SU-DHL-6 (cell line): Measurements from ENCODE around the gene APOB.

Experiments used
- H2AFZ ChIP-seq: fragments of 200-600 bp; sonication (generic); 2 replicates; pipeline ENCODE4 v1.6.1; 2014; ENCODE audit warnings: low read depth, mild to moderate bottlenecking, moderate library complexity, mixed read lengths, antibody characterized with exemption, low read length; ENCODE audit not compliant: severe bottlenecking
- H3F3A ChIP-seq: fragments of 200-600 bp; shearing (Covaris generic); 2 replicates; pipeline ENCODE4 v1.6.0; 2016; ENCODE audit warnings: antibody characterized with exemption, mild to moderate bottlenecking; ENCODE audit not compliant: insufficient read depth
- H3K27ac ChIP-seq: fragments of 200-600 bp; sonication (generic); 2 replicates; pipeline ENCODE4 v1.5.1; 2016; ENCODE audit warnings: low read depth, mild to moderate bottlenecking, low read length, moderate library complexity, mixed read lengths
- H3K27me3 ChIP-seq: fragments of 200-600 bp; sonication (generic), shearing (Covaris generic); 2 replicates; pipeline ENCODE4 v1.6.0; 2014; ENCODE audit warnings: mild to moderate bottlenecking, low read length
- H3K36me3 ChIP-seq: fragments of 200-600 bp; sonication (generic); 2 replicates; pipeline ENCODE4 v1.6.1; 2014; ENCODE audit warnings: mild to moderate bottlenecking, low read length, mixed read lengths
- H3K4me2 ChIP-seq: fragments of 300-600, 200-600 bp; shearing (Covaris generic), sonication (generic); 2 replicates; pipeline ENCODE4 v1.6.0; 2014; ENCODE audit warnings: low read length, low read depth, mild to moderate bottlenecking; ENCODE audit not compliant: poor library complexity, severe bottlenecking
- H3K4me3 ChIP-seq: fragments of 200-600 bp; sonication (generic); 2 replicates; pipeline ENCODE4 v1.5.1; 2014; ENCODE audit warnings: antibody characterized with exemption, low read length, mild to moderate bottlenecking, mixed read lengths; ENCODE audit not compliant: insufficient read depth, poor library complexity, severe bottlenecking
- H3K79me2 ChIP-seq: fragments of 200-600 bp; sonication (generic); 2 replicates; pipeline ENCODE4 v1.6.1; 2014; ENCODE audit warnings: mild to moderate bottlenecking, low read length, moderate library complexity; ENCODE audit not compliant: insufficient read depth
- H3K9ac ChIP-seq: fragments of 200-600 bp; sonication (generic); 2 replicates; pipeline ENCODE4 v1.7.0; 2014; ENCODE audit warnings: mild to moderate bottlenecking, low read length
- H3K9me2 ChIP-seq: fragments of 200-600 bp; sonication (generic); replicated peaks from 2 replicates; pipeline ENCODE4 v1.6.1; 2014; ENCODE audit warnings: low read length; ENCODE audit not compliant: insufficient read depth
- H3K9me3 ChIP-seq: fragments of 200-600 bp; sonication (generic); 2 replicates; pipeline ENCODE4 v1.6.1; 2014; ENCODE audit warnings: low read length, mixed read lengths; ENCODE audit not compliant: insufficient read depth
- H4K20me1 ChIP-seq: fragments of 200-600 bp; sonication (generic); 2 replicates; pipeline ENCODE4 v1.6.1; 2014; ENCODE audit warnings: low read depth, mild to moderate bottlenecking, antibody characterized with exemption, low read length, moderate library complexity, mixed read lengths
- EZH2phosphoT487 ChIP-seq: fragments of 200-600 bp; sonication (generic), shearing (Covaris generic); conservative IDR thresholded peaks from 2 replicates; pipeline ENCODE4 v1.6.1; 2018; ENCODE audit warnings: mild to moderate bottlenecking, antibody characterized with exemption, low read length, moderate library complexity, mixed read lengths
- TF ChIP-seq, protein P1 (sequence below): fragments of 200-600 bp; sonication (generic); IDR thresholded peaks from one replicate; pipeline ENCODE4 v1.5.1; 2017; ENCODE audit warnings: antibody characterized with exemption, mild to moderate bottlenecking, low read length, moderate library complexity; ENCODE audit not compliant: insufficient read depth, poor library complexity, severe bottlenecking

APOB gene

DNA sequence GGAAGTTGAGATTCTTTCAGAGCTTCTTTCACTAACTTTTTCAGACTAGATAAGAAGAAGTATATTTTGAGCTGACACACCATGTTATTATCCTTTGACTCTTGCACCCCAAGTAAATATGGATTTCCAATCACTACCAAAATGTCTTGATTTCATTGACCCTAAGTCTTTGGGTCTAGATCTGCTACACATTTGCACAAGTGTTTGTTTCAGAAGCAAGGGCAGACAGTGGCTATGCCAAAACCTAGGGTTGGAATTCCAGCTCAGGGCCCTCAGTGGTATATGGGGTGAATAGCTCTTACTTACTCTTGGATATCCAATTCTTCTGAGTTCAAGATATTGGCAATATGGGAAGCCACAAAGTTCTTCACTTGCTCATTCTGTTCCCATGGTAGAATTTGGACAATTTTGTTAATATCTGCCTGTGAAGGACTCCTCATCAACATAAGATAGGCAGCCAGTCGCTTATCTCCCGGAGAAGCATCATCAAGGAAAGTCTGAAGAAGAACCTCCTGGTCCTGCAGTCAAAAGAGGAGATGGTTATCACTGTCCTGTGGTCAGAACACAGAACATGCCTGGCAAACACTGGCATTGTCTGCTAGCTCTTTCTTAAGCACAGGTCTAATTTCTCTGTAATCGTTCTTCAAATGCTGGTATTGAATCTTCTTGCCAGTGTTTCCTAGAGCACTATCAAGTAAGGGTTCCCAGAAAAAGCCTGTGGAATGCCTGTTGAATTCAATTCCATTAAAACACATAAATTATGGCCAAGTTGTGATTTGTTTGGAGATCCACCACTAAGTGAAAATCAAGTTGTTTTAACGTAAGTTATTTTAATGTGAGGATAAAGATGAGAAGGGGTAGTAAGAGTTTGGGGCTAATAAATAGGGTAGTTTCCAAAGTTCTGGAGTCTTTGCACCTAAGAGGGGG lies 15.6 kb downstream of the APOB start:
- Histone ChIP-seq H3K79me2 (no peaks in the 10 kb centered on the region), H3K4me3 (no peak overlapping the region), H4K20me1 (no peaks in the 10 kb centered on the region), H3K9ac (no peak overlapping the region), H3F3A (no peaks in the 10 kb centered on the region), H3K9me3 (no peaks in the 10 kb centered on the region), H3K27me3 (no peaks in the 10 kb centered on the region), H3K9me2 (no peaks in the 10 kb centered on the region), H3K27ac (no peak overlapping the region), H2AFZ (no peak overlapping the region), H3K36me3 (no peaks in the 10 kb centered on the region), H3K4me2 (no peak overlapping the region)
- TF ChIP-seq, protein P1, sequence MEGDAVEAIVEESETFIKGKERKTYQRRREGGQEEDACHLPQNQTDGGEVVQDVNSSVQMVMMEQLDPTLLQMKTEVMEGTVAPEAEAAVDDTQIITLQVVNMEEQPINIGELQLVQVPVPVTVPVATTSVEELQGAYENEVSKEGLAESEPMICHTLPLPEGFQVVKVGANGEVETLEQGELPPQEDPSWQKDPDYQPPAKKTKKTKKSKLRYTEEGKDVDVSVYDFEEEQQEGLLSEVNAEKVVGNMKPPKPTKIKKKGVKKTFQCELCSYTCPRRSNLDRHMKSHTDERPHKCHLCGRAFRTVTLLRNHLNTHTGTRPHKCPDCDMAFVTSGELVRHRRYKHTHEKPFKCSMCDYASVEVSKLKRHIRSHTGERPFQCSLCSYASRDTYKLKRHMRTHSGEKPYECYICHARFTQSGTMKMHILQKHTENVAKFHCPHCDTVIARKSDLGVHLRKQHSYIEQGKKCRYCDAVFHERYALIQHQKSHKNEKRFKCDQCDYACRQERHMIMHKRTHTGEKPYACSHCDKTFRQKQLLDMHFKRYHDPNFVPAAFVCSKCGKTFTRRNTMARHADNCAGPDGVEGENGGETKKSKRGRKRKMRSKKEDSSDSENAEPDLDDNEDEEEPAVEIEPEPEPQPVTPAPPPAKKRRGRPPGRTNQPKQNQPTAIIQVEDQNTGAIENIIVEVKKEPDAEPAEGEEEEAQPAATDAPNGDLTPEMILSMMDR, result no peak
- no peak for TF ChIP-seq EZH2phosphoT487

- Histone ChIP-seq H4K20me1 (no peaks in the 10 kb centered on the region), H3K27ac (no peak overlapping the region), H3K9ac (no peak overlapping the region), H2AFZ (no peak overlapping the region), H3K79me2 (no peaks in the 10 kb centered on the region), H3K36me3 (no peaks in the 10 kb centered on the region), H3K4me2 (no peak overlapping the region), H3K4me3 (no peak overlapping the region), H3K9me2 (no peaks in the 10 kb centered on the region), H3K9me3 (no peaks in the 10 kb centered on the region), H3K27me3 (no peaks in the 10 kb centered on the region), H3F3A (no peaks in the 10 kb centered on the region)
- no peak for TF ChIP-seq EZH2phosphoT487
- TF ChIP-seq, protein P1, result no peak
Observed at GRCh38 chr2:21026479-21027282, 17.2 kb downstream of the APOB start.

- H3K4me2 ChIP-seq, result no peak overlapping the region
- no peaks in the 10 kb centered on the region for H3K27me3 ChIP-seq
- H3K4me3 ChIP-seq, result no peak overlapping the region
- H2AFZ ChIP-seq, result no peak overlapping the region
- no peaks in the 10 kb centered on the region for H3K9me3 ChIP-seq
- no peak overlapping the region for H3K9ac ChIP-seq
- H3K36me3 ChIP-seq, result no peaks in the 10 kb centered on the region
- no peaks in the 10 kb centered on the region for H3K9me2 ChIP-seq
- H3F3A ChIP-seq, result no peaks in the 10 kb centered on the region
- no peak overlapping the region for H3K27ac ChIP-seq
- H3K79me2 ChIP-seq, result no peaks in the 10 kb centered on the region
- TF ChIP-seq EZH2phosphoT487, result no peak
- TF ChIP-seq, protein P1, result no peak
- H4K20me1 ChIP-seq, result no peaks in the 10 kb centered on the region
Observed at GRCh38 chr2:21025690-21026478, 18.0 kb downstream of the APOB start.
